Cerebellar cortex (tissue), 1 donor: ENCODE data around the gene ASB1.

ENCODE experiments used
- DNase-seq: peaks from one replicate; pipeline ENCODE4 v3.0.0-alpha.2; 2015; ENCODE audit warnings: low spot score

Gene ASB1

GRCh38 chr2:238444242-238444641 lies 17.5 kb downstream of the ASB1 start:
- no peak for DNase-seq

- no peak for DNase-seq
These were observed 18.9 kb downstream of the ASB1 start for GRCh38 chr2:238445409-238446190.

DNA sequence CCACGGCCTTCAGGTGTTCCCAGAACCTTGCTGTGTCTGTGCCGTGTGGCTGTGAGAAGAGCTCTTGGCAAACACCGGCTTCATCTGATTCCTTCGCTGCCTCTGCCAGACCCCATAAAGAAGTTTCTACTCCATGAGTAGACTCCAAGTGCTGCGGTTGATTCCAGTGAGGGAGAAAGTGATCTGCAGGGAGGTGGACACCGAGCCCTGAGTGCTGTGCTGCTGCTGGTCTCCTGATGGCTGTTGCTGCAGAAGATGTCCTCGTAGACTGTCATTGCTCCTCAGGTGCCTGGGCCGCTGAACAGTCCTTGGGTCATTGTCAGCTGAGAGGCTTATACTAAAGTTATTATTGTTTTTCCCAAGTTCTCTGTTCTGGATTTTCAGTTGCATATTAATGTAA lies 19.6 kb downstream of the ASB1 start:
- DNase-seq = no peak

DNA sequence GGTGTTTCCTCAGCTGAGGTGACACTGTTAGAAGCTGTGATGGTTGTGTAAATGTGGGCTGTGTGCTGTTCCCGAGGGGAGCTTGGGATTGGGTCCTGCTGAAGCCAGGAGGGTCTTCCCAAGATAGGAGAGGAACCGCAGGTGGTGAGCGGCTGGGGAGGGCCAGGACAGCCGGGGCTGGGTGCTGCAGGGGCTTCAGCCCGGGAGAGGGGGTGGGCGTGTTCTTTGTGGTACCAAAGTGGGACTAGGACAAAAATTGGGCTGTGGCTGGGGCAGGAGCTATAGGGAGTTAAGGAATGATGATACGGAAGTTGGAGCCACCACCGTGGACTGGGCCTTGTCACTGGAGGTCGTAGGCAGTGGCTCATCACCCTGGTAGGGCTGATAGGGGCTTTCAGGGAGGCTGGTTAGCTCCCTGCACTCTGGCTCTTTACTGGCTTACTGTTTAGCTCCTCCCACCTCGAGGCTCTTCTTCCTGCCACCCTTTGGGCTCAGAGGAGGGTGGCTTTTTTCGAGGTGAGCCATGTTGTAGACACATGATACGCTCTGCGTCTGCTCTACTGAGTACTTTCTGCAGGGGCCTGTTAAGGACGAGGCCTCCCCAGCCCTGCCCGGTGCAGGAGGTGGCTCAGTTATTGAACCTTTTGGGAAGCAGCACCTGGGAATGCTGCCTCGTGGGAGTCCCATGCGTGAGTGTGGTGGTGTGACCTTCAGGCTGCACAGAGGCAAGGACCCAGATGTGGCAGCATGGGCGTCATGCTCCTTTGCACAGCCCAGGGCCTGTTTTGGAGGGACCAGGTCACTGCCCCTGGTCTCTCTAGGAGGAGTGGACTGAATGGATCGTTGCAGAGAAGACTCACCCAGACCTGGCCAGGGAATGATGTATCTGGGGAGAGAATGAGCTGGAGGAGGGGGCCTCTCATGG lies 21.6 kb downstream of the ASB1 start:
- no peak for DNase-seq

DNA sequence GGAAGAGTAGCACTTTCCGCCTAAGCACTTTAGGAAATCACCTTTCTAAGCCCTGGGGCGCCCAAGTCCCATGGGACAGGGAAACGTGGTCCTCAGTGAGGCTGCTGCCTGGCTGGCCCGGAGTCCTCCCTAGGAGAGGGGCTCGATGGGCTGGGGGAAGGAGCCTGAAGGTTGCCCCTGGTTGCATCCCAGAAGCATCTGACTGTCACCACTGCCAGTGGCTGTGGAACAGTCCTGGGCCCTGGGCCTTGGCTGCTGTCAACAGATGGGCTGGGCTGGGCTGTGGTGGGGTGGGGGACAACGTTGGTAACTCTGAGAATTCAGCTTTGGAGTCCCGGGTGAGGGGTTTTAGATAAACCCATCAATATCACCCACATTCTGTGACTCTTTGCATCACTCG lies 22.5 kb downstream of the ASB1 start:
- DNase-seq = no peak

DNA sequence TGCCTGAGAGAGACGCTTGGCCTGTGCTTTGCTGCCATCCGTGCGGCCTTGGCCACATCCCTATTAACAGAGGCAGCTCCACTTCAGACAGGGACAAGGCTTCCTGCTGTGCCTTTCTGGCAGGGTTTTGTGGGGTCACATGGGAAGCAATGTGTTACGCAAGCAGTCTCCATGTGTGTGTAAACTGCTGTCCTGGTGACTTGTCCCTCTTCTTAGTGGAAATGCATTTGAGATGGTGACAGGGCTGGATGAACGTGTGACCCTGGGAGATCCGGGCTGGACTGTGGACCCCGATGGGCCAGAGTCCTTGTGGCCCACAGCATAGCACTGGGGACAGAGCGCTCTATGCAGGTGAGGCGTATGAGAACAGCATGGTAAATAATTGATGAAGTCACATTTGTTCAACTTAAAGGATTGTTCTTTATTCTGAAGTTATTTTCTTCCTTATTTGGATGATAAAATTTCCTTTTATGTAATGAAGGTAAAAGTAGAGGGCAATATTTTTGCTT lies 23.2 kb downstream of the ASB1 start:
- peak; percentile 92 for DNase-seq

- no peak for DNase-seq
These were observed 23.7 kb downstream of the ASB1 start for GRCh38 chr2:238450440-238450861.

DNA sequence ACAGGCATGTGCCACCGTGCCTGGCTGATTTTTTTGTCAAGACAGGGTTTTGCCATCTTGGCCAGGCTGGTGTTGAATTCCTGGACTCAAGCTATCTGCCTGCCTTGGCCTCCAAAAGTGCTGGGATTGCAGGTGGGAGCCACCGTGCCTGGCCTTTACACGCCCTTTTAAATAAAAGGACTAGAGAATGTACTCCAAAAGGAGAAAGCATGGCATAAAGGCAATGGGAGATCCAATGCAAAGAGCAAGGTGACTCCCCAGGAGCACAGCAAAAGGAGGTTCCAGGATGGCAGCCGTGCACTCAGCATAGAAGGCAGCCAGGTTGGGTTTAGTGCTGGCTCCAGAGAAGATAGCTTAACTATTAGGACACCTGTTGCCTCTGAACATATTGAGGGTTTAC lies 27.1 kb downstream of the ASB1 start:
- no peak for DNase-seq

DNA sequence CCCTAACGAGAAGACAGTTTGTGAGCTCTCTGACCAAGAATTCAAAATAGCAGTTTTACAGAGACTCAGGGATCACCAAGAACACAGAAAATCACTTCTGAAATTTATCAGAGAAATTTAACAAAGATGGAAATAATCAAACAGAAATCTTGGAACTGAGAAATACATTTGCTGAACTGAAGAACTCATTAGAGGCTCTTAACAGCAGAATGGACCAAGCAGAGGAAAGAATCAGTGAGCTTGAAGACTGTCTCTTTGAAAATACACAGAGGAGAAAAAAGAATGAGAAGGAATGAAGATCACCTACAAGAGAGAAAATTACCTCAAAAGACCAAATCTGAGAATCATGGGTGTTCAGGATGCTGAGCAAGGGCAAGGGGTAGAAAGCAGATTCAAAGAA lies 29.7 kb downstream of the ASB1 start:
- no peak for DNase-seq

- DNase-seq = no peak
These were observed 30.5 kb downstream of the ASB1 start for GRCh38 chr2:238456970-238457926.

GRCh38 chr2:238457927-238458324 lies 31.2 kb downstream of the ASB1 start:
- no peak for DNase-seq

DNA sequence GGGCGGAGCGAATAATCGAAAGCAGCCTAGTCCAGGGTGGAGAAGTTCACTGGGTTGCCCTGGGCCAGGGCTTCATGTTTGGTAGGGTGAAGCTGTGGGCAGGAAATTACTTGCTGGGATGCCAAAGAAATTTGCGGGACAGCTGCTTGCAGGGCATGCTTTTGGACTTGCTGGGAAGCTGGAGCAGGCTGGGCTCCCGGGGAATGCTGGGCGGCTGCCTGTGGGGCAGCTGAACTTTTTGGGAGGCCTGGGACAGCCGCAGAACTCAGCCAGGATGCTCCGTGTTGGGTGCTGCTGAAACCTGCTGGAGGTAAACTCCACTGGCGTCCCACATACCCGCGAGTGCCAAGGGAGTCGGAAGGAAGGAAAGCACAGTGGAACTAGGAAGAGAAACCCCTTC lies 31.9 kb downstream of the ASB1 start:
- no peak for DNase-seq

GRCh38 chr2:238459081-238459629 lies 32.4 kb downstream of the ASB1 start:
- DNase-seq = no peak

GRCh38 chr2:238461051-238461450 lies 34.3 kb downstream of the ASB1 start:
- no peak for DNase-seq

GRCh38 chr2:238461491-238461890 lies 34.8 kb downstream of the ASB1 start:
- no peak for DNase-seq

GRCh38 chr2:238461916-238462315 lies 35.2 kb downstream of the ASB1 start:
- DNase-seq = no peak

DNA sequence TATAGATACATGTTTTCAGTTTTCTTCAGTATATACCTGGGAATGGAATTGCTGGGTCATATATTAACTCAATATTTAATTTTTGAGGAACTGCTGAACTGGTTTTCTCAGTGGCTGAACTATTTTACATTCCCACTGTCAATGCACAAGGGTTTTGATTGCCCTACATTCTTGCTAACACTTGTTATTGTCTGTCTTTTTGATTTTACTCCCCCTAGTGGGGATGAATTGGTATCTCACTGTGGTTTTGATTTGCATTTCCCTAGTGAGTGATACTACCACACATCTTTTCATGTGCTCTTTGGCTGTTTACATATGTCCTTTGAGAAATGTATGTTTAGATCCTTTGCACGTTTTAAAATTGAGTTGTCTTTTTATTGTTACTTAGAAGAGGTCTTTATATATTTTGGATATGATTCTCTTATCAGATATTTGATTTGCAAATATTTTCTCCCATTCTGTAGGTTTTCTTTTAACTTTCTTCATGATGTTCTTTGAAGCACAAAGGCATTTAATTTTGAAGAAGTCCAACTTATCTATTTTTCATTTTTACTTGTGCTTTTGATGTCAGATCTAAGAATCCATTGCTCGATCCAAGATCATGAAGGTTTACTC lies 36.2 kb downstream of the ASB1 start:
- peak; percentile 39 for DNase-seq

DNA sequence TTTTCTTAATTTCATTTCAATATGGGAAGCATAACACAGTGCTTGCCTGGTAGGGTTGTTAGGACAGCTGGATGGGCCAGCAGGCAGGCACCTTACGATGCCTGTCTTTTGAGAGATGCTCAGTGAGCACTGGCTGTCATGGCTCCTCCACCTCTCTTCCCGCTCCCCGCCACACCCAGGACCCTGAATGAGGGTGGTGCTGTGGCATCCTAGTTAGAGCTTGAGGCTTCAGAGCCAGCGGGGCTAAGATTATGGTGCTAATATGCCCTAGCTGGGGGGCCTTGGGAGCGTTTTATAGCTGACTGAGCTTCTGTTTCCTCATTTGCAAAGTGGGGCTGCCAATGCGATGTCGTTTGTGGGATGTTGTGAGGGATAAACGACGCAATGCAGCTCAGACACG lies 37.7 kb downstream of the ASB1 start:
- DNase-seq = no peak

- no peak for DNase-seq
These were observed 38.9 kb downstream of the ASB1 start for GRCh38 chr2:238465487-238466242.

DNA sequence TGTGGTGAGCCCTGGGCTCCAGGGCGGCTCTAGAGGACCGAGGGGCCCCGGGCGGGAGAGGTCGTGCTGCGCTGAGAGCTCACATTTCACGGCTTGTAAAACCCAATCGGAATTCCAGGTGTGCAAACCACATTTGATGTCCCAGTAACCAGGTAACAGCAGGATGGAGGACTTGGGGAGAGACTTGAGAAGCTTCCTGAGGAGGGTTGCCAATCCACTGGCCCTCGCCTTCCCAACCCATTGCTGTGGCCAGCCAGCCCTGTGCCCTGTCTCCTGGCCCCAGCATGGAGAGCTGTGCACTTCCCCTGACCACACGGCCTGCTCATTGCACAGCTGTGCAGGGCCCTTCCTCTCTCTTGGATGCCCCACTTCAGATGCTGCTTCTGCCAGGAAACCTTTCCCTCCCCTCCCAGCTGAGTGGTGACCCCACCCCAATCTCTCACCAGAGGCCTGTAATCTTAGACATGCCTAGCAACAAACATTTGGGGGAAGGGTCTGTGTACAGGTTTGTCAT lies 39.6 kb downstream of the ASB1 start:
- no peak for DNase-seq
